Caco-2 (cell line): ENCODE results near the gene GRM5. TPM values are rescaled to one million over a fixed set of nuclear protein-coding genes. Genes with fewer than 3 reads are reported as not detected.

Source experiments
- BruUV-seq: library from RNA; stranded (reverse); fragments of 400-500 nt; replicated peaks from 2 replicates; lab custom pipeline; 2021; lab: Mats Ljungman, UMichigan
- CTCF ChIA-PET: fragments of 300-600 bp; sonication (Branson Sonifier 250); formaldehyde crosslinking; loops from one replicate; lab custom pipeline; 2022; ENCODE audit warnings: antibody characterized with exemption; lab: Charles Lee
- POLR2A ChIA-PET: fragments of 300-600 bp; sonication (Branson Sonifier 250); formaldehyde crosslinking; loops from one replicate; lab custom pipeline; 2022; ENCODE audit warnings: antibody characterized with exemption; lab: Charles Lee
- DNase-seq, 2 experiments: peaks; one replicate each; pipeline versions ENCODE4 v3.0.0 to v3.0.0-alpha.2; 2020 to 2022
- H3K27me3 ChIP-seq: replicated peaks from 2 replicates; pipeline ENCODE4 v1.6.0; 2011; ENCODE audit warnings: low read length; ENCODE audit not compliant: control insufficient read depth, insufficient read depth
- H3K36me3 ChIP-seq: 2 replicates; pipeline ENCODE4 v1.5.1; 2011; ENCODE audit warnings: low read length; ENCODE audit not compliant: control insufficient read depth, insufficient read depth
- H3K4me1 ChIP-seq: fragments of 250-450 bp; sonication (Bioruptor Pico); 2 replicates; pipeline ENCODE4 v1.5.1; 2020; ENCODE audit warnings: mild to moderate bottlenecking
- H3K4me3 ChIP-seq: 2 replicates; pipeline ENCODE4 v1.5.1; 2011; ENCODE audit warnings: low read depth, mild to moderate bottlenecking, control low read depth, low read length
- H3K9me3 ChIP-seq: fragments of 250-450 bp; sonication (Bioruptor Pico); 2 replicates; pipeline ENCODE4 v1.5.1; 2020; ENCODE audit warnings: mild to moderate bottlenecking, moderate library complexity
- H3K27ac Mint-ChIP-seq: one replicate; pipeline ENCODE4 v1.8.0; 2022; ENCODE audit warnings: mixed read lengths; ENCODE audit not compliant: unreplicated experiment
- H3K27me3 Mint-ChIP-seq: one replicate; pipeline ENCODE4 v1.8.0; 2022; ENCODE audit warnings: mixed read lengths; ENCODE audit not compliant: insufficient read depth, unreplicated experiment
- H3K36me3 Mint-ChIP-seq: one replicate; pipeline ENCODE4 v1.8.0; 2022; ENCODE audit warnings: mild to moderate bottlenecking, mixed read lengths; ENCODE audit not compliant: insufficient read depth, unreplicated experiment
- H3K4me1 Mint-ChIP-seq: one replicate; pipeline ENCODE4 v1.8.0; 2022; ENCODE audit warnings: low read depth, mixed read lengths; ENCODE audit not compliant: unreplicated experiment
- H3K4me3 Mint-ChIP-seq: one replicate; pipeline ENCODE4 v1.8.0; 2022; ENCODE audit warnings: mild to moderate bottlenecking, moderate library complexity, mixed read lengths; ENCODE audit not compliant: unreplicated experiment
- H3K9me3 Mint-ChIP-seq: one replicate; pipeline ENCODE4 v1.8.0; 2022; ENCODE audit warnings: mixed read lengths; ENCODE audit not compliant: unreplicated experiment
- CTCF ChIP-seq, 2 experiments: fragments of 200-600 bp in 1 of 2; IDR thresholded peaks; 1 replicate in 1 of 2; 2 replicates in 1 of 2; pipeline versions ENCODE4 v1.5.1 to v1.8.0; 2011 to 2022; ENCODE audit warnings: antibody characterized with exemption in 1 of 2, control low read depth in 1 of 2, inconsistent platforms in 1 of 2, low read depth in 1 of 2, low read length in 1 of 2, mild to moderate bottlenecking in 1 of 2, moderate library complexity in 1 of 2; ENCODE audit not compliant: insufficient read depth in 1 of 2, severe bottlenecking in 1 of 2, unreplicated experiment in 1 of 2
- intact Hi-C: fragments of 100-400 bp; cut with micrococcal nuclease; formaldehyde crosslinking; loops from one replicate; pipeline ENCODE4 v1.10.0; 2022; ENCODE audit not compliant: unreplicated experiment
- total RNA-seq: library from RNA; stranded (reverse); gene quantifications from 2 replicates; pipeline ENCODE4 v1.2.3, GENCODE V29; 2022

GRM5 gene
- total RNA-seq, 1 experiment from 2014 or later = not detected

DNA sequence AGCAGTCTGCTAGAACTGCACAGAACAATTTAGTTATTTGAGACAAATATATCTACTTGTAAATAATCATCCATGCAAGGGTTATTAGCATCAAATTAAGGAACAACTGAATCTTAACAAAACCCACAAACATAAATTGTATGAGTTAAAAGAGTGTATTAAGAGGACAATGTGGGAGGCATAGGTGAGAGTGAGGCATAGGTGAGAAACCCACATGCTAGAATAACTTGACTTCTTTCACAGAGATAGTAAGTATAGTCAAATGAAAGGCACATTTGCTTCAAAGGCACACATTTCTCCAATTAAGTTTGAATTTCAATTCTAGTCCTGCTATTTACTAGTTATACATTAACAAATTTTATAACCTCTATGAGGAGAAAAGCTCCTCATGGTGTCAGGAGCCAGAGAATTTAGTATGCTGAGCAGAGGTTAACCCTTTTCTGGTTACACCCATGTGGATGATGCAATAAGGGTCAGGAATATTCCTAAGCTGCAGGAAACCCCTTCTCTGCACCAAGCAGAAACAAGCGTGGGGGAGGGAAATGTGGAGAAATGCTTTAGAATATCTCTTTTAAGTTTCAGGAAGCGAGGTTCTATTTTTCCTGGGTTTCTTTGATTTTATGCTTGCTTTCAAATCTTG, 264.2 kb downstream of the GRM5 start:
- Histone ChIP-seq H3K36me3 (no peaks in the 10 kb centered on the region), H3K4me3 (no peak overlapping the region), H3K4me1 (no peaks in the 10 kb centered on the region), H3K27me3 (no peaks in the 10 kb centered on the region), H3K9me3 (peaks cover 2% of the 10 kb centered on the region; the same call in 1 of the 2 replicates)
- DNase-seq = no peak
- Mint-ChIP-seq H3K4me1 (peaks cover 5% of the 10 kb centered on the region), H3K27me3 (no peaks in the 10 kb centered on the region), H3K27ac (no peak overlapping the region), H3K36me3 (no peaks in the 10 kb centered on the region), H3K4me3 (no peak overlapping the region), H3K9me3 (no peaks in the 10 kb centered on the region)
- intact Hi-C loops = no loop called here
- POLR2A ChIA-PET = no interaction called here
- CTCF ChIA-PET = no interaction called here
- no TSS peak for BruUV-seq
- TF ChIP-seq CTCF (IDR thresholded peaks at IDR 0.05; ENCODE audit: insufficient read depth in 1 of 2, low read depth in 1 of 2, low read length in 1 of 2, severe bottlenecking in 1 of 2, unreplicated experiment in 1 of 2) = no peak

- H3K4me3 ChIP-seq = no peak overlapping the region
- H3K4me1 Mint-ChIP-seq = peaks cover 5% of the 10 kb centered on the region
- ChIA-PET POLR2A (no interaction called here), CTCF (no interaction called here)
- H3K9me3 Mint-ChIP-seq = no peaks in the 10 kb centered on the region
- no peak overlapping the region for H3K27ac Mint-ChIP-seq
- H3K27me3 ChIP-seq = no peaks in the 10 kb centered on the region
- H3K36me3 ChIP-seq = no peaks in the 10 kb centered on the region
- no peak for TF ChIP-seq CTCF (IDR thresholded peaks at IDR 0.05; ENCODE audit: insufficient read depth in 1 of 2, low read depth in 1 of 2, low read length in 1 of 2, severe bottlenecking in 1 of 2, unreplicated experiment in 1 of 2)
- no peak for DNase-seq
- intact Hi-C loops = no loop called here
- H3K36me3 Mint-ChIP-seq = no peaks in the 10 kb centered on the region
- no TSS peak for BruUV-seq
- no peaks in the 10 kb centered on the region for H3K27me3 Mint-ChIP-seq
- H3K4me3 Mint-ChIP-seq = no peak overlapping the region
- peaks cover 2% of the 10 kb centered on the region; the same call in 1 of the 2 replicates for H3K9me3 ChIP-seq
- H3K4me1 ChIP-seq = no peaks in the 10 kb centered on the region
These were observed 265.8 kb downstream of the GRM5 start for GRCh38 chr11:88799771-88800500.

DNA sequence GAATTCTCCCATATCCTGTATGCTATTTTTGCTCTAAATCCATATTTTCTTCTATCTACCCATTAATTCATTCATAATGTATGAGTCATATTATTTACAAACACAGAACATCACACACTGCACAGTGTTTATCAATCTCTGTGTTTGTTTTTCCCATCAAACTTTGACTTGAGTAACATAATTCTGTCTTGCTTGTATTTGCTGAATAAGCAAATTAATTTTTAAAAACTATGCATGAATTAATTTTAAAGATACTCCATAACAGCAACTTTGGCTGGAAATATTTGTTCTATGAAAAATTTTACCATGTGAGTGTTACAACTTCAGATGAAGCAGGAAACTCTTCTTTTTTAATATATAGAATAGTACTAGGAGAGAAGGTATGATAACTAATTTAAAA, 275.6 kb downstream of the GRM5 start:
- Histone ChIP-seq H3K9me3 (no peaks in the 10 kb centered on the region), H3K4me3 (no peak overlapping the region), H3K27me3 (no peaks in the 10 kb centered on the region), H3K36me3 (no peaks in the 10 kb centered on the region), H3K4me1 (no peaks in the 10 kb centered on the region)
- H3K4me3 Mint-ChIP-seq = no peak overlapping the region
- H3K27ac Mint-ChIP-seq = no peak overlapping the region
- H3K36me3 Mint-ChIP-seq = no peaks in the 10 kb centered on the region
- ChIA-PET POLR2A (no interaction called here), CTCF (no interaction called here)
- H3K4me1 Mint-ChIP-seq = no peaks in the 10 kb centered on the region
- no peak for DNase-seq
- peaks cover 6% of the 10 kb centered on the region for H3K27me3 Mint-ChIP-seq
- no peaks in the 10 kb centered on the region for H3K9me3 Mint-ChIP-seq
- intact Hi-C loops = no loop called here
- TF ChIP-seq CTCF (IDR thresholded peaks at IDR 0.05; ENCODE audit: insufficient read depth in 1 of 2, low read depth in 1 of 2, low read length in 1 of 2, severe bottlenecking in 1 of 2, unreplicated experiment in 1 of 2) = no peak
- BruUV-seq = no TSS peak
